ENCODE measurements around the gene POLR3H.
A peak's percentile ranks its signal among the peaks of the same experiment; 100 is the strongest.

- no peak for TF ChIP-seq CTCF (IDR thresholded peaks at IDR 0.05)
- peak; percentile 48 to 67 for TF ChIP-seq POLR2AphosphoS5 (IDR thresholded peaks at IDR 0.05)
Measured at GRCh38 chr22:41557401-41558240, 13.4 kb upstream of the POLR3H start.
